Lower leg skin (tissue), 3 donors: ENCODE results near the gene TIMM44.

Experiments used
- CTCF ChIP-seq, 3 donors: fragments of 450-650 bp; IDR thresholded peaks; one replicate each; pipeline ENCODE4 v1.5.1; 2016; ENCODE audit warnings: antibody characterized with exemption in 3 of 3, mild to moderate bottlenecking in 3 of 3, moderate library complexity in 2 of 3
- POLR2A ChIP-seq, 2 donors: fragments of 450-650 bp; IDR thresholded peaks; one replicate each; pipeline ENCODE4 v1.6.1; 2016 to 2017; ENCODE audit warnings: antibody characterized with exemption in 2 of 2, mild to moderate bottlenecking in 1 of 2, moderate library complexity in 1 of 2

- no peak for TF ChIP-seq POLR2A (IDR thresholded peaks at IDR 0.05)
- no peak for TF ChIP-seq CTCF (IDR thresholded peaks at IDR 0.05)
Measured at GRCh38 chr19:7919610-7920518, 23.6 kb downstream of the TIMM44 start, which contains the start of gene SNAPC2.
